HT1080 (cell line): ENCODE results near the gene SETD6. TPM values are rescaled to one million over a fixed set of nuclear protein-coding genes. Genes with fewer than 3 reads are reported as not detected.

Experiments used
- DNase-seq: peaks from one replicate; pipeline ENCODE4 v3.0.0-alpha.2; 2015; ENCODE audit warnings: low read depth
- total RNA-seq: library from RNA; depleted of rRNA; stranded (reverse); fragments of >200 nt; shearing (Covaris generic); gene quantifications from 2 replicates; pipeline ENCODE4 v1.2.3, GENCODE V29; 2014

The SETD6 gene
- total RNA-seq, 1 experiment from 2014 or later: 26.9 TPM

DNA sequence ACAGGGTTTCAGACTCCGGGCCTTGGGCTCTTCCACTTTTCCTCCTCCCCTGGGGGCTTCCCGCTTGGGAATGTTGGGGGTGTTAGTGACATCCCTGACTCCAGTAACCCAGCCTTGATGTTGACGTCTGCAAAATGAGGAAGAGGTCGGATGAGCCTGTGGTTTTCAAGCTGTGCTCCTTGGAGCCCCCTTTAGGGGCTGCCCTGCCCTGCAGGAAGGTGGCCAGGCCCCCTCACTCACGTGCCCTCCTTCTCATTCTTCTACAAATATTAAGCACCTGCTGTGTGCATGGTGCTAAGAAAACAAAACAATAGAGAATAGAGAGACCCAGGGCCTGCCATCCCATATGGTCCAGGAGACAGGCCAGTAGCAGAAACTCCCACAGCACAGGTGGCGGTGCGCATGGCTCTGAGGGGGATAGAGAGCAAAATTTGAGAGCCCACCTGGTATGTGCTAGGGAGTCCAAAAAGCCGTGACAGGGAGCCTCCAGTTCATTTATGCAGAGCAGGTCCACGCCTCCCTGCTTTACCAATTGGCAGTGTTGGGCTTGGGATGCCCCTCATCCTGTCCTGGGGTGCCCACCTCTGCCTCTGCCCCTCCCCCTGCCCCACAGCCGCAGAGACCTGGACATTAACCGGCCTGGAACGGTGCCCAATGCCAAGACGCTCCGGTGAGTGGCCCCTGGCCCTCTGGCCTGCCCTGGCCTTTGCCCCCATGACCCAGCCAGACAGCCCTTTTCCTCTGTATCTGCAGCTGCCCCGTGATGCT lies 7.9 kb upstream of the SETD6 start:
- no peak for DNase-seq

- no peak for DNase-seq
Measured at GRCh38 chr16:58507963-58508670, 7.2 kb upstream of the SETD6 start.

- DNase-seq: no peak
Measured at GRCh38 chr16:58508671-58509251, 6.6 kb upstream of the SETD6 start.

DNA sequence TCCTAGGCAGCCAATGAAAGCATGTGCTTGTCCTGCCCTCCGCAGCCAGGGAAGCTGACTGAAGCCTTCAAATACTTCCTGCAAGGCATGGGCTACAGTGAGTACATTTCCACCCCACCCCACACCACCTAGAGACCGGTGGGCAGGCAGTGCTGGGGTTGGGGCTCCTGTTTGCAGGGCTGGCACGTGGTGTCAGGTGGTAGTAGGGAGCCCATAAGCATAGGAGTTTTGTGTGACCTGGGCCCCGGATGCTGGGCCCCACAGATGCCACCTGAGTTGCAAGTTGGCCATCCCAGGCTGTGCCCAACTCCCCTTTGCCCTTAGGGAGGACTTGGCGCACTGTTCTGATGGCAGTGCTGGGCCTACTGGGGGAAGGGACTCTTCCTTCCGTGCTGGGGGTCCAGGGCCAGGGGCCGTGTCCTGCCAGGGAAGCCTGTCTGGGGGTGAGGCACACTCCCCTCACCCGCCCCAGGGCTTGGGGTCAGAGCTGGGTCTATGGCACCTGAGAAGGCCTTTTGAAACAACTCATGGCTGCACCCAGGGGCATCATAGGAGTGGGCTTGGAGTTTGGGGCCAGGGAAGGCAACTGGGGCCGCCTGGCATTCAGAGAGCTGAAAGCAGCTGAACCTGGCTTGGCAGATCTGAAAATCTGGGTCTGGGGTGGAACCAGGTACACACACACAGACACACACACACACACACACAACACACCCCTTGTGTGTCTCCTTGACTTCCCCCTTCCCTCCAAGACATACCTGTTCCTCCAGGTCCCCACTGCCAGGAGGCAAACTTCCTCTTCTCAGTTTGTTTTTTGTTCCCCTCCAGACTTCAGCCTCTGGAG lies 5.8 kb upstream of the SETD6 start:
- no peak for DNase-seq

DNA sequence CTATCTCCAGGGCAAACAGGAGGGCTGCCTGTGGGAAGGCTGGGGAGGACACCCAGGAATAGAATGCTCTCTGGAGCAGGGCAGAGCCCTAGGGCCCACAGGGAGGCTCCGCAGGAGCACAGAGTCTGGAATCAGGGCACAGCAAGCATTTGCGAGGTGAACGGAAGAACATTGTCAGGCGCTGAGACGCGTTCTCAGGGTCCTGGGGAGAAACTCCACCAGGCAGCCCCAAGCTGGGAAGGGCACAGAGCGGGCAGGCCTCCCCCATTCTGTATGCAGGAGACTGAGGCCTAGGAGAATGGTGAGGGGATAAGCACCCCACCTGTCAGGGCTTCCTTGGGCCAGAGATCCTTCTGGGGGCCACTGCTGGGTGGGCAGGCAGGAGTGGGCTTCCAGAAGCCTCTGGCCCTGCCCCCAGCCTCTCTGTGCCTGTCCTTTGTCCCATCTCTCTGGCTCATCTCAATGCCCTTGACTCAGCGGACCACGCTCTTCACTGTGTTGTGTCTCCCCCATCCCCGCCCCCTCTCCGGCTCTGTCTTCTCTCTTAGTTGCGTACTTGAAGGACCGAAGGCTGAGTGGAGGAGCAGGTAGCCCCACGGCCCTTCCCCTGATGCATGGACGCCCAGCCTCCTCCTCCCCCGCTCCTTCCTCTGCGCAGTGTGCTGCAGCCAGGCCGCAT lies 5.1 kb upstream of the SETD6 start:
- no peak for DNase-seq

- no peak for DNase-seq
Measured at GRCh38 chr16:58510776-58511628, 4.3 kb upstream of the SETD6 start.

- peak; percentile 44 for DNase-seq
Measured at GRCh38 chr16:58511933-58512815, 3.1 kb upstream of the SETD6 start.

GRCh38 chr16:58513874-58514273 lies 1.4 kb upstream of the SETD6 start:
- no peak for DNase-seq

DNA sequence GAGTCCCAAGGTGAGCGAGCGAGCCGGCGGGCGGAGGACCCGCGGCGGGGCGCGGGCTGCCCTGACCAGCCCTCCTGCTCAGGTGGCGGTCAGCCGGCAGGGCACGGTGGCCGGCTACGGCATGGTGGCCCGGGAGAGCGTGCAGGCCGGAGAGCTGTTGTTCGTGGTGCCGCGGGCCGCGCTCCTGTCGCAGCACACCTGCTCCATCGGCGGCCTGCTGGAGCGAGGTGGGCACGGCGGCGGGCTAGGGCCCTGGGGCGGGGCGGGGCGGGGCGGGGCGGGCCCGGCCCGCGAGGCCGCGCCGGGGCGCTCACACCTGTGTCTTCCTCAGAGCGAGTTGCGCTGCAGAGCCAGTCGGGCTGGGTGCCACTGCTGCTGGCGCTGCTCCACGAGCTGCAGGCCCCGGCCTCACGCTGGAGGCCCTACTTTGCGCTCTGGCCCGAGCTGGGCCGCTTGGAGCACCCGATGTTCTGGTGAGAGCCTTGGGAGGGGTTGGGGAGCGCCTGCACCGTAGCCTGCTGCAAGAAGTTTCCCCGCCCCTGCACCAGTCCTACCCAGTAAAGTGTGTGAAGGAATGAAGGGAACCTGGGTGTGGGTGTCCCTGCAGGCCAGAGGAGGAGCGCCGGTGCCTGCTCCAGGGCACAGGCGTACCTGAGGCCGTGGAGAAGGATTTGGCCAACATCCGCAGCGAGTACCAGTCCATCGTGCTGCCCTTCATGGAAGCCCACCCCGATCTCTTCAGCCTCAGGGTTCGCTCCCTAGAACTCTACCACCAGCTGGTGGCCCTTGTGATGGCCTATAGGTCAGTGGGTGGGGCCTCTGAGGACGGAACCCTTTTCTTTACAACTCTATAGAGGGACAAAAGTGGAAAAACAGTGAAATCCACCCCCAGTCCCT lies 802 bp downstream of the SETD6 start:
- peak; percentile 17 for DNase-seq

GRCh38 chr16:58516768-58517107 lies 1.4 kb downstream of the SETD6 start:
- no peak for DNase-seq

- no peak for DNase-seq
Measured at GRCh38 chr16:58518083-58518979, 3.0 kb downstream of the SETD6 start.

GRCh38 chr16:58518980-58519368 lies 3.7 kb downstream of the SETD6 start:
- no peak for DNase-seq

GRCh38 chr16:58519707-58520106 lies 4.4 kb downstream of the SETD6 start:
- no peak for DNase-seq

DNA sequence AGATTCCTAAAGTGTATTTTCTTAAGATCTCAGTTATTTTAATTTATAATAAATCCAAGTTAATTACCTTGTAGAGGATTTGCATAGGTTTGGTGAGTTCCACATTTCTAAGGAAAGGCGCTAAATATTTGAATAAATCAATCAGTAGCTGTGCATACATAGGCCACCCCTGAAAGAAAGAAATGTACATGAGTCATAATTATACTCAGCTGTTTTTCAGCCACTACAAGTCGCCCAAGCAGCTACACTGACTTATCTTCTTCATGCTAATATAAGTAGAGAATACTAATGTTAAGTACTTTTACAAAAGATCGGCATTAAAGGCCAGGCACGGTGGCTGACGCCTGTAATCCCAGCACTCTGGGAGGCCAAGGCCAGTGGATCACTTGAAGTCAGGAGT lies 14.9 kb downstream of the SETD6 start:
- no peak for DNase-seq

DNA sequence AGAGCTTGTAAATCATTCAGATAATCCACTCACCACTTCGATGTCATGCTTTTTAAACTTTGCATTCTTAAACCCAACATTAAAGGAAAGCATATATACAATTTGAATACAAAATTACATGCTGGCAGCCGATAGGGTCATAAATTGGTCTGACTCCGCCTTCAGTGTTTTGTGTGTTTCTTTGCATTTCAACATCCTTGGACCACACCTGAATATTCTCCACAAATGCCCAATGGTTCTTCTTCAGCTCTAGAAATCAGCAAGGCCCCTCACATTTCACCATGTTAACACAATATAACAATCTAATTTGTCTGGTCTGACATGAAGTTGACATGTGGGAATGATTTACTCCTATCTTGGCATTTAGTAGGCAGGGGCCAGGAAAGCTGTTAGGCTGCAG lies 17.1 kb downstream of the SETD6 start:
- DNase-seq: no peak

- DNase-seq: no peak
Measured at GRCh38 chr16:58533751-58534470, 18.6 kb downstream of the SETD6 start.
